Endothelial cell (in vitro differentiated cells): Measurements from ENCODE around the gene MYH1. TPM values are rescaled to one million over a fixed set of nuclear protein-coding genes. Genes with fewer than 3 reads are reported as not detected.

Source experiments
- DNase-seq: peaks from one replicate; pipeline ENCODE4 v3.0.0; 2021; ENCODE audit warnings: low spot score
- H3K27ac Mint-ChIP-seq: one replicate; pipeline ENCODE4 v1.8.0; 2021; ENCODE audit warnings: mixed read lengths, inconsistent platforms; ENCODE audit not compliant: unreplicated experiment
- H3K27me3 Mint-ChIP-seq: one replicate; pipeline ENCODE4 v1.8.0; 2021; ENCODE audit warnings: mild to moderate bottlenecking, moderate library complexity, mixed read lengths, inconsistent platforms; ENCODE audit not compliant: unreplicated experiment
- H3K36me3 Mint-ChIP-seq: one replicate; pipeline ENCODE4 v1.8.0; 2021; ENCODE audit warnings: mild to moderate bottlenecking, low read depth, mixed read lengths, inconsistent platforms; ENCODE audit not compliant: unreplicated experiment
- H3K4me1 Mint-ChIP-seq: one replicate; pipeline ENCODE4 v1.8.0; 2021; ENCODE audit warnings: mild to moderate bottlenecking, mixed read lengths, inconsistent platforms; ENCODE audit not compliant: unreplicated experiment
- H3K4me3 Mint-ChIP-seq: one replicate; pipeline ENCODE4 v1.8.0; 2021; ENCODE audit warnings: mild to moderate bottlenecking, mixed read lengths, inconsistent platforms; ENCODE audit not compliant: unreplicated experiment
- H3K9me3 Mint-ChIP-seq: one replicate; pipeline ENCODE4 v1.8.0; 2021; ENCODE audit warnings: mixed read lengths, inconsistent platforms; ENCODE audit not compliant: unreplicated experiment
- CTCF ChIP-seq: fragments of 200-600 bp; sonication (generic); IDR thresholded peaks from one replicate; pipeline ENCODE4 v1.5.0; 2021; ENCODE audit warnings: antibody characterized with exemption; ENCODE audit not compliant: unreplicated experiment
- total RNA-seq: library from RNA; stranded (reverse); fragmentation: NEBNext Ultra II Directional; extraction: Animal tissue kit (Norgen Biotek cat#: 25700); gene quantifications from one replicate; pipeline ENCODE4 v1.2.1, GENCODE V29; 2021; ENCODE audit not compliant: unreplicated experiment

The MYH1 gene
- total RNA-seq, 1 donor from 2014 or later: not detected

DNA sequence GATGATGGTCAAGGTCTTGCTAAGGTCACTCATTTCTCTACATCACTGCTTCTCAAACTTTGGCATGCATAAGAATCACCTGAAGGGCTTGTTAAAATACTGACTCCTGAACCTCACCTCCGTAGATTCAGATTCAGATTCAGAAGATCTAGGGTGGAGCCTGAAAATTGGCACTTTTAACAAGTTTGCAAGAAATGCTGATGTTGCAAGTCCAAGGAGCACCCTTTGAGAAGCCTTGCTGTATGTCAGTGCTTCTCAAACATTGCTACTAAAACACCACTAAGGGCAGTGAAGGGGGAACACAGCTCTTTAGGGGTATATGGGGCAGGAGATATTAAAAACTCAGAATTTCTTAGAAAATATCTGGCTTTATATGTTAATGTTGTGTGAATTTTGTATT is 13.7 kb upstream of the MYH1 start:
- Mint-ChIP-seq H3K36me3 (no peaks in the 10 kb centered on the region), H3K9me3 (no peaks in the 10 kb centered on the region), H3K4me1 (no peaks in the 10 kb centered on the region), H3K27me3 (no peaks in the 10 kb centered on the region), H3K4me3 (no peak overlapping the region), H3K27ac (no peak overlapping the region)
- no peak for TF ChIP-seq CTCF
- no peak for DNase-seq

DNA sequence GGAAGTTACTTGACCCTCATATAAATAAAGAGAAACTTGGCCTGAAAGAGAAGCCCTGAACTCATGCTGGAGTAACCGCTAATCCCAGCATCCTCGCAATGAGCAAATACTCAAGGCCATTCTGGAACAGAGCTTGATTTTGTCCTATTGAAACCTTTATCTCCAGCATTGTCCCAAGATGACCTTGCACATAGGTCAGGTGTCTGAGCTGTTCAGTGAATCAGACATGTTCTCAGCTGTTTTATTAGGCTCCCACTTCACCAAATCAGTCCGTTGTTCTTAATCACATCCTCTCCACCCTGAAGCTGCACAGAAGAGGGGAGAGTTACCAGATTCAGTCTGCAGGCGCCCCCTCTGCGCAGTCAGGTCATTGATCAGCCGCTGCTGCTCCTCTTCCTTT is 9.1 kb upstream of the MYH1 start:
- no peak for TF ChIP-seq CTCF
- Mint-ChIP-seq H3K4me1 (no peaks in the 10 kb centered on the region), H3K4me3 (no peak overlapping the region), H3K9me3 (no peaks in the 10 kb centered on the region), H3K36me3 (peaks cover 6% of the 10 kb centered on the region), H3K27me3 (no peaks in the 10 kb centered on the region), H3K27ac (no peak overlapping the region)
- no peak for DNase-seq

- H3K27ac Mint-ChIP-seq: no peak overlapping the region
- H3K4me1 Mint-ChIP-seq: no peaks in the 10 kb centered on the region
- H3K36me3 Mint-ChIP-seq: peaks cover 6% of the 10 kb centered on the region
- TF ChIP-seq CTCF: no peak
- DNase-seq: no peak
- H3K9me3 Mint-ChIP-seq: no peaks in the 10 kb centered on the region
- H3K4me3 Mint-ChIP-seq: no peak overlapping the region
- no peaks in the 10 kb centered on the region for H3K27me3 Mint-ChIP-seq
These were observed 8.2 kb upstream of the MYH1 start for GRCh38 chr17:10526517-10526916.

DNA sequence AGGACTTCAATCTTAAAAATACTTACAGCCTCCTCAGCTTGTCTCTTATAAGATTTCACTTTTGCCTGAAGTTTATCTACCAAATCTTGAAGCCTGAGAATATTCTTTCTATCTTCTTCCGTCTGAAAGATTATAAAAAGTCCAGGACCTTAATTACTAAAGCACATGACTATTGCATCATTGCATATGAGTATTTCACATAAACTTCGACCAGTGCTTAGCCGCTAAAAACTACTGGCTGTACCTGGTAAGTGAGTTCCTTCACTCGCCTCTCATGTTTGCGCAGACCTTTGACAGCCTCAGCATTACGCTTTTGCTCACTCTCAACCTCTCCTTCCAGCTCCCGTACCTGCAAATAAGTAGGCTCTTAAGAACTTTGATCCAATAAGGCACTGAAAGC is 4.7 kb upstream of the MYH1 start:
- Mint-ChIP-seq H3K4me1 (no peaks in the 10 kb centered on the region), H3K27ac (no peak overlapping the region), H3K4me3 (no peak overlapping the region), H3K36me3 (peaks cover 6% of the 10 kb centered on the region), H3K27me3 (no peaks in the 10 kb centered on the region), H3K9me3 (no peaks in the 10 kb centered on the region)
- no peak for TF ChIP-seq CTCF
- no peak for DNase-seq

DNA sequence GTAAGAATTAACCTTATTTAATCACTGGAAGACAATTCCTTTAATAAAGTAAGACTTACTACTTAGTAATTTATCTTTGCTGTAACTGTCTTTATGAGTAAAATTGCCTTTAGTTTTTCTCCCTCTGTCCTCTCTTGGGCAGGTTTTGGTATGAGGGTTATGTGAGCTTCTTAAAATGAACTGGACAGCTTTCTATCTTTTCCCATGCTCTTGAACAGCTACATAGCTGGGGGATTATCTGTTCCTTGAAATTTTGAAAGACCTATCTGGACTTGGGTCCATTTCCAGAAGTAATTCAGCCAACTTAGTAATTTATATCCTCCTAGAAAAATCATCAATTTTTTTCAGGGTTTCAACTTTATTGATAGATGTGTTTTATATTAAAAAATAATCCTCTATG is 3.6 kb upstream of the MYH1 start:
- H3K9me3 Mint-ChIP-seq: no peaks in the 10 kb centered on the region
- DNase-seq: no peak
- TF ChIP-seq CTCF: no peak
- no peak overlapping the region for H3K4me3 Mint-ChIP-seq
- no peaks in the 10 kb centered on the region for H3K27me3 Mint-ChIP-seq
- no peak overlapping the region for H3K27ac Mint-ChIP-seq
- peaks cover 6% of the 10 kb centered on the region for H3K36me3 Mint-ChIP-seq
- H3K4me1 Mint-ChIP-seq: no peaks in the 10 kb centered on the region
